Transverse colon (tissue), 4 donors: ENCODE data around the gene MAPK1.
"Not testable (repeated sequence)": the region's sequence is repeated elsewhere in the genome, so short reads cannot be mapped to it uniquely, and the experiment has no call there.

ENCODE experiments used
- EP300 ChIP-seq: sonication (generic); formaldehyde crosslinking; IDR thresholded peaks from one replicate; pipeline ENCODE4 v1.6.1; 2017; ENCODE audit warnings: antibody characterized with exemption, low read depth
- POLR2A ChIP-seq: fragments of 450-650 bp; IDR thresholded peaks from one replicate; pipeline ENCODE4 v1.6.1; 2016; ENCODE audit warnings: antibody characterized with exemption, mild to moderate bottlenecking, moderate library complexity
- POLR2AphosphoS5 ChIP-seq, 3 donors: sonication (generic); formaldehyde crosslinking; IDR thresholded peaks; one replicate each; pipeline ENCODE4 v1.6.1; 2016; ENCODE audit warnings: antibody characterized with exemption in 3 of 3
- TF ChIP-seq, protein P1 (sequence below), 5 experiments: fragments of 200-600 bp in 3 of 5; fragments of 450-650 bp in 2 of 5; sonication (generic) in 3 of 5; IDR thresholded peaks; 1 replicate in 2 of 5; 2 replicates in 3 of 5; pipeline ENCODE4 v1.5.1; 2016 to 2017; ENCODE audit warnings: antibody characterized with exemption in 5 of 5, inconsistent platforms in 3 of 5, mild to moderate bottlenecking in 2 of 5, moderate library complexity in 1 of 5

DNA sequence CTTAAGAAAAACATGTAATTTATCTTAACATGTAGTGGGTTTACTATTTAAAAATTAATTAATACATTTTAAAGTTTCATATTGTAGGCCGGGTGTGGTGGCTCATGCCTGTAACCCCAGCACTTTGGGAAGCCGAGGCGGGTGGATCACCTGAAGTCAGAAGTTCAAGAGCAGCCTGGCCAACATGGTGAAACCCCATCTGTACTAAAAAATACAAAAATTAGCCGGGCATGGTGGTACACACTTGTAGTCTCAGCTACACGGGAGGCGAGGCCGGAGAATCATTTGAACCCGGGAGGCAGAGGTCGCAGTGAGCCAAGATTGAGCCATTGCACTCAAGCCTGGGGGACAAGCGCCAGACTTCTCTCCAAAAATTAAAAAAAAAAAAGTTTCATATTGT lies 73.7 kb downstream of the MAPK1 start:
- TF ChIP-seq, protein P1, sequence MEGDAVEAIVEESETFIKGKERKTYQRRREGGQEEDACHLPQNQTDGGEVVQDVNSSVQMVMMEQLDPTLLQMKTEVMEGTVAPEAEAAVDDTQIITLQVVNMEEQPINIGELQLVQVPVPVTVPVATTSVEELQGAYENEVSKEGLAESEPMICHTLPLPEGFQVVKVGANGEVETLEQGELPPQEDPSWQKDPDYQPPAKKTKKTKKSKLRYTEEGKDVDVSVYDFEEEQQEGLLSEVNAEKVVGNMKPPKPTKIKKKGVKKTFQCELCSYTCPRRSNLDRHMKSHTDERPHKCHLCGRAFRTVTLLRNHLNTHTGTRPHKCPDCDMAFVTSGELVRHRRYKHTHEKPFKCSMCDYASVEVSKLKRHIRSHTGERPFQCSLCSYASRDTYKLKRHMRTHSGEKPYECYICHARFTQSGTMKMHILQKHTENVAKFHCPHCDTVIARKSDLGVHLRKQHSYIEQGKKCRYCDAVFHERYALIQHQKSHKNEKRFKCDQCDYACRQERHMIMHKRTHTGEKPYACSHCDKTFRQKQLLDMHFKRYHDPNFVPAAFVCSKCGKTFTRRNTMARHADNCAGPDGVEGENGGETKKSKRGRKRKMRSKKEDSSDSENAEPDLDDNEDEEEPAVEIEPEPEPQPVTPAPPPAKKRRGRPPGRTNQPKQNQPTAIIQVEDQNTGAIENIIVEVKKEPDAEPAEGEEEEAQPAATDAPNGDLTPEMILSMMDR (IDR thresholded peaks at IDR 0.05): not testable (repeated sequence)
- TF ChIP-seq POLR2A; POLR2AphosphoS5 (IDR thresholded peaks at IDR 0.05); EP300: not testable (repeated sequence)
